SK-N-SH (cell line): ENCODE measurements around the gene TP53I13.

Source experiments
- TF ChIP-seq, protein P1 (sequence below): fragments of 200-600 bp; sonication (generic); IDR thresholded peaks from 2 replicates; pipeline ENCODE4 v1.6.1; 2017; ENCODE audit warnings: antibody characterized with exemption, mild to moderate bottlenecking, moderate library complexity
- TF ChIP-seq, protein P2 (sequence below): IDR thresholded peaks from 2 replicates; pipeline ENCODE4 v1.4.0; 2012; ENCODE audit warnings: low read depth, borderline replicate concordance

GRCh38 chr17:29620271-29620670 is 51.8 kb downstream of the TP53I13 start:
- TF ChIP-seq, protein P1, sequence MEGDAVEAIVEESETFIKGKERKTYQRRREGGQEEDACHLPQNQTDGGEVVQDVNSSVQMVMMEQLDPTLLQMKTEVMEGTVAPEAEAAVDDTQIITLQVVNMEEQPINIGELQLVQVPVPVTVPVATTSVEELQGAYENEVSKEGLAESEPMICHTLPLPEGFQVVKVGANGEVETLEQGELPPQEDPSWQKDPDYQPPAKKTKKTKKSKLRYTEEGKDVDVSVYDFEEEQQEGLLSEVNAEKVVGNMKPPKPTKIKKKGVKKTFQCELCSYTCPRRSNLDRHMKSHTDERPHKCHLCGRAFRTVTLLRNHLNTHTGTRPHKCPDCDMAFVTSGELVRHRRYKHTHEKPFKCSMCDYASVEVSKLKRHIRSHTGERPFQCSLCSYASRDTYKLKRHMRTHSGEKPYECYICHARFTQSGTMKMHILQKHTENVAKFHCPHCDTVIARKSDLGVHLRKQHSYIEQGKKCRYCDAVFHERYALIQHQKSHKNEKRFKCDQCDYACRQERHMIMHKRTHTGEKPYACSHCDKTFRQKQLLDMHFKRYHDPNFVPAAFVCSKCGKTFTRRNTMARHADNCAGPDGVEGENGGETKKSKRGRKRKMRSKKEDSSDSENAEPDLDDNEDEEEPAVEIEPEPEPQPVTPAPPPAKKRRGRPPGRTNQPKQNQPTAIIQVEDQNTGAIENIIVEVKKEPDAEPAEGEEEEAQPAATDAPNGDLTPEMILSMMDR, result no peak
- TF ChIP-seq, protein P2, sequence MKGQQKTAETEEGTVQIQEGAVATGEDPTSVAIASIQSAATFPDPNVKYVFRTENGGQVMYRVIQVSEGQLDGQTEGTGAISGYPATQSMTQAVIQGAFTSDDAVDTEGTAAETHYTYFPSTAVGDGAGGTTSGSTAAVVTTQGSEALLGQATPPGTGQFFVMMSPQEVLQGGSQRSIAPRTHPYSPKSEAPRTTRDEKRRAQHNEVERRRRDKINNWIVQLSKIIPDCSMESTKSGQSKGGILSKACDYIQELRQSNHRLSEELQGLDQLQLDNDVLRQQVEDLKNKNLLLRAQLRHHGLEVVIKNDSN, result no peak
